Dendritic cell treated with granulocyte-macrophage colony-stimulating factor and Interleukin-4, amounts not matched to agents 40 ng/mL and 50 ng/mL, for 4 days (primary cell): ENCODE measurements around the gene USP30.

Experiments
- H3K27ac Mint-ChIP-seq: one replicate; pipeline ENCODE4 v1.8.0; 2022; ENCODE audit warnings: mild to moderate bottlenecking, mixed read lengths
- H3K27me3 Mint-ChIP-seq: one replicate; pipeline ENCODE4 v1.8.0; 2022; ENCODE audit warnings: mild to moderate bottlenecking, mixed read lengths
- H3K36me3 Mint-ChIP-seq: one replicate; pipeline ENCODE4 v1.8.0; 2022; ENCODE audit warnings: low read depth, mixed read lengths
- H3K4me1 Mint-ChIP-seq: one replicate; pipeline ENCODE4 v1.8.0; 2022; ENCODE audit warnings: low read depth, mixed read lengths
- H3K4me3 Mint-ChIP-seq: one replicate; pipeline ENCODE4 v1.8.0; 2022; ENCODE audit warnings: mild to moderate bottlenecking, moderate library complexity, mixed read lengths
- H3K9me3 Mint-ChIP-seq: one replicate; pipeline ENCODE4 v1.8.0; 2022; ENCODE audit warnings: mixed read lengths
- intact Hi-C: fragments of 100-400 bp; cut with micrococcal nuclease; formaldehyde crosslinking; loops from one replicate; pipeline ENCODE4 v1.15.0; 2022

Gene USP30

GRCh38 chr12:109097435-109098182, 45.2 kb downstream of the USP30 start, which contains the start of gene UNG:
Gene UNG (plus strand): TSS chr12:109097597. CDS start chr12:109097680, 83 bp downstream.
- peak within 1 kb of the TSS; percentile 75 for H3K27ac Mint-ChIP-seq
- H3K4me3 Mint-ChIP-seq: peak within 1 kb of the TSS; percentile 80
- no peaks in the 10 kb centered on the region for H3K27me3 Mint-ChIP-seq
- intact Hi-C loops: loop anchor here (1.0 to 10.0 kb wide), 5 partner anchors 14 to 483 kb away; partner anchors contain the start of gene DAO
- H3K4me1 Mint-ChIP-seq: peaks cover 35% of the 10 kb centered on the region
- H3K36me3 Mint-ChIP-seq: peaks cover 6% of the 10 kb centered on the region
- no peaks in the 10 kb centered on the region for H3K9me3 Mint-ChIP-seq

GRCh38 chr12:109098183-109098604, 45.8 kb downstream of the USP30 start:
- Mint-ChIP-seq H3K4me3 (peak overlapping the region; percentile 80), H3K27me3 (no peaks in the 10 kb centered on the region), H3K36me3 (peaks cover 8% of the 10 kb centered on the region), H3K27ac (peak overlapping the region; percentile 75), H3K4me1 (peaks cover 30% of the 10 kb centered on the region), H3K9me3 (no peaks in the 10 kb centered on the region)
- intact Hi-C loops: loop anchor here (10.0 kb wide), 4 partner anchors 143 to 483 kb away; partner anchors contain the start of gene DAO

- intact Hi-C loops: loop anchor here (10.0 kb wide), 4 partner anchors 144 to 484 kb away; partner anchors contain the start of gene DAO
- no peaks in the 10 kb centered on the region for H3K9me3 Mint-ChIP-seq
- H3K36me3 Mint-ChIP-seq: peaks cover 12% of the 10 kb centered on the region
- H3K4me1 Mint-ChIP-seq: peaks cover 25% of the 10 kb centered on the region
- peak overlapping the region; percentile 80 for H3K4me3 Mint-ChIP-seq
- peak overlapping the region; percentile 75 for H3K27ac Mint-ChIP-seq
- H3K27me3 Mint-ChIP-seq: no peaks in the 10 kb centered on the region
These were observed 46.3 kb downstream of the USP30 start for GRCh38 chr12:109098651-109099050.

GRCh38 chr12:109099431-109100020, 47.1 kb downstream of the USP30 start:
- Mint-ChIP-seq H3K27ac (no peak overlapping the region), H3K27me3 (no peaks in the 10 kb centered on the region), H3K36me3 (peaks cover 21% of the 10 kb centered on the region), H3K4me1 (peaks cover 21% of the 10 kb centered on the region), H3K4me3 (no peak overlapping the region), H3K9me3 (no peaks in the 10 kb centered on the region)
- intact Hi-C loops: loop anchor here (10.0 kb wide), 4 partner anchors 145 to 485 kb away; partner anchors contain the start of gene DAO

- Mint-ChIP-seq H3K27me3 (no peaks in the 10 kb centered on the region), H3K36me3 (peaks cover 29% of the 10 kb centered on the region), H3K4me1 (peaks cover 21% of the 10 kb centered on the region), H3K9me3 (no peaks in the 10 kb centered on the region), H3K27ac (no peak overlapping the region), H3K4me3 (no peak overlapping the region)
- intact Hi-C loops: no loop called here
These were observed 48.4 kb downstream of the USP30 start for GRCh38 chr12:109100741-109101140.

DNA sequence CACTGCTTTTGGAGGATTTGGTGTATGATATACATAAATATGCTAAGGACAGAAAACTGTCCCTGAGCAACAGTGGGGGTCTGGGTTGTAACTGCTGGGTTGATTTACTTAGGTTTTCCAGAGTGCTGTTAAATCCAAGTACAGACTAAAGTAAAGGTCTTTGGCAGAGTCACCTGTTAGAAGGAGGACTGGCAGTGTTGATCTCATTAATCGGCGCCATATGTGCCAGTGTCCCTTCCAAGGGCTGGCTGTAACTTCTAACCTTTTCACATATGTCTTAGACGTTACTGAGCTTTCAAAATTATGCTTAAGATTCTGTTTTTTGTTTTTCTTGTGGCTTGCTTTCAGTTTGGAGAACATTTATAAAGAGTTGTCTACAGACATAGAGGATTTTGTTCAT, 50.1 kb downstream of the USP30 start:
- intact Hi-C loops: no loop called here
- Mint-ChIP-seq H3K27ac (no peak overlapping the region), H3K4me3 (no peak overlapping the region), H3K36me3 (peaks cover 40% of the 10 kb centered on the region), H3K9me3 (no peaks in the 10 kb centered on the region), H3K4me1 (peaks cover 21% of the 10 kb centered on the region), H3K27me3 (no peaks in the 10 kb centered on the region)

GRCh38 chr12:109105176-109105575, 52.8 kb downstream of the USP30 start:
- Mint-ChIP-seq H3K9me3 (no peaks in the 10 kb centered on the region), H3K4me3 (no peak overlapping the region), H3K36me3 (peaks cover 42% of the 10 kb centered on the region), H3K27ac (no peak overlapping the region), H3K27me3 (no peaks in the 10 kb centered on the region), H3K4me1 (peaks cover 5% of the 10 kb centered on the region)
- intact Hi-C loops: no loop called here

DNA sequence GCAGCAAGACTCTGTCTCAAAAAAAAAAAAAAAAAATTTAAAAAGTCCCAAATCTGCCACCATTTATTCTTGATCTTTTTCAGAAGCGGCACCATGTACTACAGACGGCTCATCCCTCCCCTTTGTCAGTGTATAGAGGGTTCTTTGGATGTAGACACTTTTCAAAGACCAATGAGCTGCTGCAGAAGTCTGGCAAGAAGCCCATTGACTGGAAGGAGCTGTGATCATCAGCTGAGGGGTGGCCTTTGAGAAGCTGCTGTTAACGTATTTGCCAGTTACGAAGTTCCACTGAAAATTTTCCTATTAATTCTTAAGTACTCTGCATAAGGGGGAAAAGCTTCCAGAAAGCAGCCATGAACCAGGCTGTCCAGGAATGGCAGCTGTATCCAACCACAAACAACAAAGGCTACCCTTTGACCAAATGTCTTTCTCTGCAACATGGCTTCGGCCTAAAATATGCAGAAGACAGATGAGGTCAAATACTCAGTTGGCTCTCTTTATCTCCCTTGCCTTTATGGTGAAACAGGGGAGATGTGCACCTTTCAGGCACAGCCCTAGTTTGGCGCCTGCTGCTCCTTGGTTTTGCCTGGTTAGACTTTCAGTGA, 57.5 kb downstream of the USP30 start:
- intact Hi-C loops: no loop called here
- H3K9me3 Mint-ChIP-seq: no peaks in the 10 kb centered on the region
- H3K4me1 Mint-ChIP-seq: peaks cover 24% of the 10 kb centered on the region
- H3K4me3 Mint-ChIP-seq: no peak overlapping the region
- peak overlapping the region; percentile 87 for H3K27ac Mint-ChIP-seq
- peaks cover 25% of the 10 kb centered on the region for H3K36me3 Mint-ChIP-seq
- H3K27me3 Mint-ChIP-seq: no peaks in the 10 kb centered on the region

DNA sequence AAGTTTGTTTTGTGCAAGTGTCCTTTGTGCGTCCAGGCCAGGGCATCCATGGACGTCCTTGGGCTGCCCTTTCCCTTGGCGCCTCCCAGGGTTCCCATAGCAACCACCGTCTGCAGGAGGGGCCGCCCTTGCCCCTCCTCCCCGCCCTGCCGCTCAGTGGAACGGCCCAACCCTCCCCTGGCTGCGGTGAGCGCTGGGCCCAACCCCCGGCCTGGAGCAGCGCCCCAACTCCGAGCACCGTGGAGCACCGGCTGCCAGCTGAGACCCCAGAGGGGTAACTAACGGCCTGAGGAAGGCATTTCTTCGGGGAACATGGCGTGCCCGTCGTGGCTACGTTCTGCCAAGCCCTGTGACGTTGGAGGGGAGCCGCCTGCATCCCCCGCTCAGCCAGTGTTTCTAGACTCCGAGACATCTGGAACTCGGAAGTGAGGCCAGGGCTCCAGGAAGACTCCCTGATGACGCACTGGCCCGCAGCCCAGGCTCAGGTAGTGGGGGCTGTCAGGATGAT, 58.7 kb downstream of the USP30 start:
- Mint-ChIP-seq H3K4me1 (peaks cover 30% of the 10 kb centered on the region), H3K27ac (peak overlapping the region; percentile 87), H3K27me3 (no peaks in the 10 kb centered on the region), H3K4me3 (peak overlapping the region; percentile 83), H3K36me3 (peaks cover 16% of the 10 kb centered on the region), H3K9me3 (no peaks in the 10 kb centered on the region)
- intact Hi-C loops: loop anchor here (1.0 kb wide), 1 partner anchor 14 kb away; the partner anchor contains the start of gene UNG

- H3K9me3 Mint-ChIP-seq: no peaks in the 10 kb centered on the region
- intact Hi-C loops: no loop called here
- no peak overlapping the region for H3K27ac Mint-ChIP-seq
- peaks cover 8% of the 10 kb centered on the region for H3K36me3 Mint-ChIP-seq
- H3K27me3 Mint-ChIP-seq: no peaks in the 10 kb centered on the region
- peaks cover 31% of the 10 kb centered on the region for H3K4me1 Mint-ChIP-seq
- no peak overlapping the region for H3K4me3 Mint-ChIP-seq
These were observed 60.5 kb downstream of the USP30 start for GRCh38 chr12:109112720-109113465.

DNA sequence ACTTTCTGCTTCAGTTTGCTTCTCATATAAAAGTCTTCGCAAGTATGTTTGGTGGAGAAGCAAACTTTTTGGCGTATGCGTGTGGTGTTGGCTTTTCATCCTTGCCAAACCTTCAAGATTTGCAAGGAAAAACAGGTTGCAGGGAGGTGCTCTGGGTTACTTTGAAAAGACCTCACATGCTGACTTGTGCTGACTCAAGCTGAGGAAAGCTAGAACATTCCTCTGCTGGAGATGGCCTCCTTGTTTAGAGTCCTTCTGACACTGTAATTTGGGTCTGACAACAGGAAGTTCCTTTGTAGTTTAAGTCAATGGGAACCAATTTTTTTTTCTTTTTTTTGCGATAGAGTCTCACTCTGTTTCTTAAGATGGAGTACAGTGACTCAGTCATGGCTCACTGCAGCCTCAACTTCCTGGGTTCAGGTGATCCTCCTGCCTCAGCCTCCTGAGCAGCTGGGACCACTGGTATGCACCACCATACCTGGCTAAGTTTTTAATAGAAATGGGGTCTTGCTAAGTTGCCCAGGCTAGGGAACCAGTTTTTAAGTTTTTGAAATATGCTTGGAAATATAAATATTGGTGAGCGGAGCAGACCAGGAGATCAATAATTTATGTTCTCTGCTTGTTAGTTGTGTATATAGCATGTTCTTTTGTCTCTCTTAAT, 61.4 kb downstream of the USP30 start:
- no peak overlapping the region for H3K27ac Mint-ChIP-seq
- intact Hi-C loops: no loop called here
- no peaks in the 10 kb centered on the region for H3K27me3 Mint-ChIP-seq
- H3K36me3 Mint-ChIP-seq: peaks cover 5% of the 10 kb centered on the region
- H3K4me3 Mint-ChIP-seq: no peak overlapping the region
- peaks cover 31% of the 10 kb centered on the region for H3K4me1 Mint-ChIP-seq
- H3K9me3 Mint-ChIP-seq: no peaks in the 10 kb centered on the region

- Mint-ChIP-seq H3K4me3 (no peak overlapping the region), H3K27me3 (no peaks in the 10 kb centered on the region), H3K9me3 (no peaks in the 10 kb centered on the region), H3K4me1 (peaks cover 31% of the 10 kb centered on the region), H3K36me3 (peaks cover 5% of the 10 kb centered on the region), H3K27ac (no peak overlapping the region)
- intact Hi-C loops: no loop called here
These were observed 62.3 kb downstream of the USP30 start for GRCh38 chr12:109114644-109115043.

- Mint-ChIP-seq H3K4me3 (no peak overlapping the region), H3K27me3 (no peaks in the 10 kb centered on the region), H3K27ac (no peak overlapping the region), H3K9me3 (no peaks in the 10 kb centered on the region), H3K36me3 (peaks cover 5% of the 10 kb centered on the region), H3K4me1 (peaks cover 28% of the 10 kb centered on the region)
- intact Hi-C loops: no loop called here
These were observed 63.0 kb downstream of the USP30 start for GRCh38 chr12:109115404-109115757.
